NCI-H226 (cell line): ENCODE data around the gene CD5L.

ENCODE experiments used
- DNase-seq: peaks from one replicate; pipeline ENCODE4 v3.0.0-alpha.2; 2015

The CD5L gene

DNA sequence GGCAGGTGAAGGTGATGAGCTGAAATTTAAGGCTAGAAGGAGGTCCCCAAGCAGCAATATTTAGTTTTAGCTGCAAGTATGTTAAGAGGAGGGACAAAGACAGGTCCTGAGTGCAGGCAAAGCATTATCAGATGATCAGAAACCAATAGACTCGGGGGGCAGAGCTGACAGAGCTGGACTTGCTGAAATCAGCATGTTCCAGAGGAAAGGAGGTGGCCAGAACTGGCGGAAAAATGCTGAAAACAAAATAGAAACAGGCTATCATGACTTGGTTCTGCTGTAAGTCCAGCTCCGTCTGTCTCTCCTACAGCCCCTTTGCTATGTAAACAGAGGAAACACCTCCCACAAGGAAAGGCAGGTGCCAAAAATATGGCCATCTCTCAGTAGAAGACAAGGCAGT, at the start of gene CD5L:
Gene CD5L (minus strand): TSS at position 101 of the 400 bp plus-strand sequence. CDS start 107 bp downstream, outside the sequence.
- DNase-seq: no peak

DNA sequence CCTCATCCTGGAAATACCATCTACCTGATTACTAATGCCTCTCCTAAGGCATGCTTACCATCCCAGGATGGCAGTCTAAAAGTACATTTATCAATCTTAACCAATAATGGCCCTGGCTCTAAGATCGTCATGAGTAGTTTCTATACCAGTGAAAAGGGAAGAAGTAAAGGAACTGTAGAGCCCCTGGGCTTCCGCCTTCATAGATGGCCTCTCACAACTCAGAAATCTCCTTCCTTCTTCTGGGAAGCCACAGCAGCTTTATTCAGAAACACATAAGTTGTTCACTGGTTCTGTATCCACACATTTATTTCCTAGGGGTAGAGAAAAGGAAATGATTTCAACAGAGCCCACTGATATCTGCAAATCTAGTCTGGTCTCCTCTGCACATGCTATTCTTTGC, 41.0 kb upstream of the CD5L start:
- no peak for DNase-seq

- no peak for DNase-seq
Measured at GRCh38 chr1:157880621-157881020, 39.0 kb upstream of the CD5L start.

DNA sequence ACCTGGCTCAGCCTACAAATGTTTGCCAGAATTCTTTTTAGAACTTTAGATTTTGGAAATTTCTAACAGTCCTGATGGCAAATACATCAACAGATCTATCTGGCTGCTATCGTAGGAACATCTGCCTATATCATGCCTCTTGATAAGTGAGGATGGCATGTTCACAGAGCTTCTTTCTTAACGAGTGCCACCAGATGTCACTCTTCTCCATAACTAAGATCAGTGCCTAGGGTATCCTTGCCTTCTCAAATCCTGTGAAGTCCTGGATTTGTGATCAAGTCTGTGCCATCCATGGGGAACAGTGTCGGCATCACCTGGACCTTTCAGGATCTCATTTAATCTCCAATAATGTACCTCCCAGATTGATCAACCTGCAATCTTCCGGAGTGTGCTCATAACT, 36.5 kb upstream of the CD5L start:
- DNase-seq: no peak

DNA sequence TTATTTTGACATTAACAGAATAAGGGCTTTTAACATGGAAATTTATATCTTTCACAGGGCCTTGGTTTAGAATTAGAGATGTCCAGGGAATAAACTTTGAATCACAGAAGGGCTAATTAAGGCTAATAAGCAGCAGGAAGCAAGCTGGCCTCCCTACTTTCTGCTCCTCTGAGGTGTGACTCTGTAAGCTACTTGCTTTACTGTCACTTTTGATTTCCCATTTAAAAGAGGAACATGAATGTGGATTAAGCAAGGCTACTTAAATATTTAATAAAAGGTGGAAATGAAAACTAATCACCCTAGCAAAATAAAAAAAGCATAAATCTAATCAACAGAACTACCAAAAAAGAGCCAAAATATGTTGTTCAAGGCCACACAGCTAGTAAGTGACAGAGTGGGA, 28.9 kb upstream of the CD5L start:
- no peak for DNase-seq

DNA sequence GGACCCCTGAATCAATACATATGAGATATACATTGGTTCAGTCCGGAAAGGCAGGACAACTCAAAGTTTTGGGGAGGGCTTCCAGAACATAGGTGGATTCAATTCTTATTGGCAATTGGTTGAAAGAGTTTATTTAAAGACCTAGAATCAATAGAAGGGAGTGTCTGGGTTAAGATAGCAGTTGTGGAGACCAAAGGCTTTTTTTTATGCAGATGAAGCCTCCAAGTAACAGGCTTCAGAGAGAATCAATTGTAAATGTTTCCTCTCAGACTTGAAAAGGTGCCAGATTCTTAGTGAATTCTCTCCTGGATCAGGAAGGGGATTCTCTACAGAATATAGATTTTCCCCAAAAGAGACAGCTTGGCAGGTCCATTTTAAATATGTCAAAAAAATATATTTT, 27.0 kb upstream of the CD5L start:
- no peak for DNase-seq

DNA sequence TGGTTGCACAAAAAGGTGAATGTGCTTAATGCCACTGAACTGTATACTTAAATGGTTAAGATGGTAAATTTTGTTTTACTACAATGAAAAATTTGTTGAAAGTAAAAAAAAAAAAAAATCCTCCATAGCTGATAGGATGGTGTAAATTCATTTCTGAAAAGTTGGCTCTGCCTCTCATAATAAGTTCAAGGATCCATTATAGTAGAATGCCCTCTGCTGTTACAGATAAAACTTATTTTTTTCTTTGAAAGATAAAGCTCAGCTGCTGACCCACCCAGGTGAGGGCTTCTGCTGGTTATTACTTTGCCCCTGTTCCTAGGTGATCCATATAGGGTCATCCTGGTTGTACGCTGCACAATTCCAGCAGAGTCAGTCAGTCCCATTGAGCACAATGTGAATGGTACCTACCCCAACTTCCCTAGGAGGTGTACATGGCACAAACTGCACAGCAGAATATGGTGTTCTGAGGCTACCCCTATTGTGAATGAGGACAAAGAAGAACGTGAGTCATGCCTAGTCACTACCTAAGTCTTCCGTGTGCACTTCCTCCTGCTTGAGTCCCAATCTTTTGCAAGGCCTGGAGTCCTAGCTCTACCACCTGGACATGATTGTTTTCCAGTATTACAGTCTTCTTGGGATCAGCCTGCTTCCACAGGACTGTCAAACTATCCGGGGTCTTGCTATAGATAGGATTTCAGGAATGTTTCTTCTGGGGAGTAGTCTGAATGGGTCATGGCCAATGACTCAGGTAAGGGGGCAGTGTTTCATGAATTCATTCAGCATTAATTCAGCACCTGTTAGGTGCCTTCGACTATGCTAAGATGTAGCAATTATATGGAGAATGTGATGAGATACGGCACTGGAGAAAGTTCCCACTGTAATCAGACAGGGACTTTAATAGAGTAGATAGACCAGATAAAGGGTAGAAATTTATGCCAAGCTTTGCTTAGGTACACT, 20.8 kb upstream of the CD5L start:
- no peak for DNase-seq

DNA sequence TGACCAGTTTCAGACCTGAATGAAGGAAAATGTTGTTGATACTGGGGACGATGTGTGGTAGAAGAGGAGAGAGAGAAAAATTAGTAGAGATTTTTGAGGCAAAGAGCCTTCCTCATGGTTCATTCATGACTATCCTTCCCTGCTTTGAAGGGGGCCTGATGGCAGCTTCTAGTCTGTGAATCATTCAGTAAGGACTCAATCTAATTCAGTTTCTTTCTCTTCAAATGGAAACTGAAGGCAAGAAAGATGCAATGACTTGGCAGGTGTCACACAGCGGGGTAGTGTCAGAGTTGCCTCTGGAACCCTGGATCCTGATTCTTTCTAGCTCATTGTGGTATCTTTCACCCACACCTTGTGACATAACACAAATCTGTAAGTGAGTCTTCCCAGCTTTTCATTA, 14.9 kb upstream of the CD5L start:
- DNase-seq: no peak

DNA sequence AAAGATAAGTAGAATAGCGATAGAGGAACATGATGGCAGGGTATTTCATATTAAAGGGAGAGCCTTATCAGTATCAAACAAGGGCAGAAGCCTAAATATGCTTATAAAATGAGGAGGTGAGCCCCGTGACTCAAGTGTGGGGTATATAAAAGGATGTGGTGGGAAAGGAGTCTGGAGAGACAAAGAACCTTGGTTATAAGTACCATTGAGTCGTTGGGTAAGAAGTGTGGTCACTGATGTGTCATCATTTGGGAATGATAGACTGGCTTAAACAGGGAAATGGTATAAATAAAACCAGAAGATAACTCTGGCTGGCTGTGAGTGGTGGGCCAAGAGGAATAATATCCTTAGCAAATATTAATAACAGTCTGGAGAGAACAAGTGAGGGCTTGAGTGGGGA, 10.9 kb upstream of the CD5L start:
- DNase-seq: no peak

DNA sequence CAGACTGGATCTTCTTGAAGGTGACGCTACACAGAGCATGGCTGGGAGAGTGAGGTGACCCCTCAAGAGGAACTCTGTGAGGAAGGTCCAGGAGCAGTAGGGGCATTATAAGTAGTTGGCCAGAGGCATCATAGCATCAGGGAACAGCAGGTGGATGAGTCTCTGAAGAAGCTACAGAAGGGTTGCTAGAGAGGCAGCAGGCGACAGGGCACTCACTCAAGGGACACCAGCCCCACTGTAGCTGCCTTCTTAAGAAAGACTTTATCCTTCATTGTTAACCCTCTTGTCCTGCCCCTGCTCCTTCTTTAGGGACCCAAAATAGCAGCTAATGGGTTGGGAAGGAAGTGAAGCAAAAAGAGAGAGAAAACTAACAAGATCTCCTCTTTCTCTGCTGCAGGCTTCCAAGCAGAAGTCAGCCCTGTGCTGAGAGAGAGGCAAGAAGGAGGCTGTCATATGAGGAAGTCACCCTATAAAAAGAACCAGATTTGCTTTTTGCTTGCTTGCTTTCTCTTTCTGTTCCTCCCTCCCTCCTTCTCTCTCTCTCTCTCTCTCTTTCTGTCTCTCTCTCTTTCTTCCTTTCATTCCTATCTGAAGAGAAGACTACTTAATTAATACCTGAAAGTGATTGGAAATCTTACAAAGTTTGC, 7.7 kb upstream of the CD5L start:
- no peak for DNase-seq

GRCh38 chr1:157844089-157844830, 2.7 kb upstream of the CD5L start:
- no peak for DNase-seq

DNA sequence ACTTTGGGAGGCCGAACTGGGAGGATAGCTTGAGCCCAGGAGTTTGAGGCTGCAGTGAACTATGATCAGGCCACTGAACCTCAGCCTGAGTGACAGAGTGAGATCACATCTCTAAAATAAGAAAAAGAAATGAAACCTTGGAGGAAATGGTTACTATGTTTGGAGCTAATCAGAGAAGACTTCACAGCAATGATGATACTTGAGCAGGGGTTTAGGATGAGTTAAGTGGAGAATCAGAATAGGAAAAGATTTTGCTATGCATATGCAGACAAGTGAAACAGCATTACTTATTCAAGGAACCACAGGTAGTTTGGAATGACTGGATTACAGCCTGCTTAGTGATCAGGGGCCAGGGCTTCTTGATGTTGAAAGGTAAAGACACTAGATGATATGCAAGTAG, 1.3 kb upstream of the CD5L start:
- no peak for DNase-seq

GRCh38 chr1:157838966-157839365, 2.6 kb downstream of the CD5L start:
- DNase-seq: no peak

DNA sequence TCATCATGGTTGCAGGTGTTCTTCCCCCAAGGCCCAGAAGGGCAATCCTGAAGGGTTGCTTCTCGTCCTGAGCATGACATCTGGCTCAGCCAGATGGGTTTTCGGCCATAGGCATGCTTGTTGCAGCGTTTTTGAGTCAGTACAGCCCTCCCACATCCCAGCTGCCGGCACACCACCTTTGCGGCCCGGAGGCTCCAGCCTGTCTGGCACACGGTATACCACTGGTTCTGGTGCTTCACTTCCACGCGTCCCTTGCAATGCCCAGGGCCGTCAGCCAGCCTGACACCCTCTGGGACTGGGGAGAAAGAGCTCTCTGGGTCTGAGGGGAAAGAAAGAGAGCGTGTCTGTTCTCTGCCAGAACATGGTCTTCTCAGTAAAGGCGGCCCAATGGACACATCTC, 7.2 kb downstream of the CD5L start:
- DNase-seq: no peak

- no peak for DNase-seq
Measured at GRCh38 chr1:157833145-157833544, 8.5 kb downstream of the CD5L start.

- DNase-seq: no peak
Measured at GRCh38 chr1:157831968-157832626, 9.5 kb downstream of the CD5L start.

- DNase-seq: no peak
Measured at GRCh38 chr1:157830887-157831286, 10.7 kb downstream of the CD5L start.

GRCh38 chr1:157829711-157830110, 11.9 kb downstream of the CD5L start:
- DNase-seq: no peak

DNA sequence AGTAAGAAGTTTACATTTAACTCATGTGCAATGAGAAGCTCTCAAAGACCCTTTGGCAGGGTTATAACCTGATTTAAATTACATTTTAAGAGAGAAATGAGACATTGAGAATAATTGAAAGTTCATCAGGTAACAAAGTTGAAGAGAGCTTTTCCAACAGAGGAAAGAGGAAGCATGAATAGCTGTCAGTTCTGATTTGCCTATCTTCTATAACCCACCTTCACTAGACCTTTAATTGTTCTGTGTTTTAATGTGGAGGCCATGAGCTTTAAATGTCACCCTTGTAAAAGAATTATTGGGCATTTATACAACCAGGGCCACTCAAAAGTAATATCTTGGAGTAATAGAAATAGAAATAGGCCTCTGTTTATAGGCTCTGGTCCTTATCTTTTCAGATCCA, 12.4 kb downstream of the CD5L start:
- no peak for DNase-seq

DNA sequence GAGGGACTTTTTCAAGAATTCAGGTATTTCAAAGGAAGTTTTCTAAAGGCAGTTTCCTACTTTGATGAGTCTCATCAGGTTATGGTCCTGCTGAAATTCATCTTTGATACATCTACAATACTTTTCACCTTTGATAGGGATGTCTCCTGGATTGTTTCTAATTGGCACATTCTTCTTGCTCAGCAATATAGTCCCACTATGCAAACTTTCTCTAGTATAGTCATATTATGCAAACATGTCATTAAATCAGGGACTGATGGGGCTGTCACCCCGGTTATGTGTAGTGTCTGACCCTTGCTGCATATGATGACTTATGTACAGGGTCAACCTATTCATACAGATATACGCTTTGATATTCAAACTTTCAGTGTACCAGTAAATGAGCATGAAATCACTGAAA, 21.3 kb downstream of the CD5L start:
- DNase-seq: no peak

GRCh38 chr1:157819896-157820295, 21.7 kb downstream of the CD5L start, which contains the start of gene FCRL1:
Gene FCRL1 (minus strand): TSS chr1:157820120. CDS start chr1:157820037, 83 bp downstream.
- DNase-seq: no peak

- no peak for DNase-seq
Measured at GRCh38 chr1:157819215-157819614, 22.4 kb downstream of the CD5L start.

DNA sequence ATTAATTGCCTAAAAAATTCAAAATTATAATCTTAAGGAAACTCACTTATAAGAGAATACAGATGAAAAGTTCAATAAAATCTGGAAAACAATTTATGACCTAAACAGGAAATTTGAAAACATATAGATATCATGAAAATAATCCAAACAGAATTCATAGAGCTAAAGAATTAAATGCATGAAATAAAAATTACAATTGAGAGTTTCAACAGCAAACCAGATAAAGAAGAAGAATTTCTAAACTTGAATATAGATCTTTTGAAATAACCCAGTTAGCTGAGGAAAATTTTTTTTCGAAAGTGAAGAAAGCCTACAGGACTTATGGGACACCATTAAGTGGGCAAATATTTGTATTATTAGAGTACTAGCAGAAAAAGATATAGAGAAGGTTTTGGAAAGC, 28.3 kb downstream of the CD5L start:
- no peak for DNase-seq
